Stimulated activated CD8-positive, alpha-beta memory T cell treated with anti-CD3 and anti-CD28 coated beads, Interleukin-2, amount 100 ng/mL, for 48 hours (primary cell): ENCODE measurements around the gene AURKB.

Experiments
- DNase-seq, 2 donors: peaks; one replicate each; pipeline ENCODE4 v3.0.0-alpha.2; 2020; ENCODE audit warnings: low read depth in 2 of 2

The AURKB gene

DNA sequence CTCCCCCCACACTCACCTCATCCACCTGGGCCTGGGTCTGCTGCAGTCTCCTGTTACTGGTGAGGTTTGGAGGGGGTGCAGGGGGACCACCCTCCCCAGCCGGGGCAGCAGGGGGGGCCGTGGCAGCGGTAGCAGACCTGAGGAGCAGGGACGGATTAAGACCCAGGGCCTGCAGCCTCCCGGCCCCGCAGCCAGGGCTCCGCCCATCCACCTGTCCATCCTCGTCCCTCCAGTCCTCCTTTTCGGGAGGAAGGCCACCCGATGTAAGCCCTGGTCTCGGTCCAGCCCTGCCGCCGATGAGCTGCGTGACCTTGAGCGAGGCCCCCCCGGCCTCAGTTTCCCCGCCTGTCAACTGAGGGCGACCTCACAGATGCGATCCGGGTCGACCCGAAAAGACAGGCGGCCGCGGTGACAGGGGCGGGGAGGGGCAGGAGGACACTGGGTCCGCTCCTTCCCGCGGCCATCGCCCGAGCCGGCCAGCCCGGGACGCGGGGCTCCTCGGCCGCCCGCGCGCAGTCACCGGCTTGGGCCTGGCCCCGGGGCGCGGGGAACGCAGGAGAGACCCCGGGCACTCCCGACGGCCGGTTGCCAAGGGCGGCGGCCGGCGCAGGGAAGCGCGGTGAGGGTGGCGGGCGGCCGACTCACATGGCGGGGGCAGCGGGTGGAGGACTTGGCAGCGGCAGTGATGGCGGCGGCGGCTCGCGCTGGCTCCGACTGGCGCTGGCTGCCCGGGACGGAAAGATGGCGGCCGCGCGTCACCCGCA is 48.0 kb downstream of the AURKB start, which contains the start of gene VAMP2:
Gene VAMP2 (minus strand): TSS at position 716 of the 764 bp plus-strand sequence. CDS start 69 bp downstream, at position 647.
- DNase-seq: peak; percentile 71 to 78

- DNase-seq: no peak
Measured at GRCh38 chr17:8161289-8162232, 48.8 kb downstream of the AURKB start.

GRCh38 chr17:8160741-8161221 is 49.6 kb downstream of the AURKB start:
- DNase-seq: no peak

- DNase-seq: no peak
Measured at GRCh38 chr17:8160224-8160577, 50.2 kb downstream of the AURKB start.

- DNase-seq: no peak
Measured at GRCh38 chr17:8159459-8160223, 50.7 kb downstream of the AURKB start.

DNA sequence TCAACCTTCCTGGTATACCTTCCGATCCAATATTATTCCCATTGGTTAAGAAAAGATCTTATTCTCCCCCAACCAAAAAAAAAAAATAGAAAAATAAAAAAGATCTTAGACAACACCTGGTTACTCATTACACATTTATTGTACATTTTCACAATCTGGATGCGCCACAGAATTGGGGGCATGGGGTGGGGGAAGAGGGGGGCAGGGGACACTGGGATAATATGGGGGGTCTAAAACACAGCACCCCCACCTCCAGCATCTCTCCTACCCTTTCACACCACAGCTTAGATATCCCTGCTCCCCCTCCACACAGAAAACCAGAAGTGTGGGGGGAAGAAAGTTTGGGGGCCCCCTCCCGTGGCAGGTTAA is 51.4 kb downstream of the AURKB start:
- DNase-seq: no peak

GRCh38 chr17:8158267-8159031 is 51.9 kb downstream of the AURKB start:
- DNase-seq: peak; percentile 78 to 88

- DNase-seq: peak; percentile 100
Measured at GRCh38 chr17:8156246-8156992, 54.0 kb downstream of the AURKB start.

- no peak for DNase-seq
Measured at GRCh38 chr17:8155996-8156245, 54.5 kb downstream of the AURKB start.

- no peak for DNase-seq
Measured at GRCh38 chr17:8155231-8155995, 55.0 kb downstream of the AURKB start.
